AG09319 (cell line): ENCODE measurements around the gene FAM228A.

ENCODE experiments used
- DNase-seq: peaks from one replicate; pipeline ENCODE4 v3.0.0-alpha.2; 2010; ENCODE audit warnings: low read depth; ENCODE audit errors: extremely low read depth
- TF ChIP-seq, protein P1 (sequence below): IDR thresholded peaks from 2 replicates; pipeline ENCODE4 v1.5.1; 2011; ENCODE audit warnings: low read depth, mild to moderate bottlenecking, inconsistent platforms, low read length, moderate library complexity

The FAM228A gene

GRCh38 chr2:24239553-24239952 is 64.7 kb downstream of the FAM228A start:
- DNase-seq, result no peak

More at GRCh38 chr2:24239553-24239952, 64.7 kb downstream of the FAM228A start:
- TF ChIP-seq, protein P1, sequence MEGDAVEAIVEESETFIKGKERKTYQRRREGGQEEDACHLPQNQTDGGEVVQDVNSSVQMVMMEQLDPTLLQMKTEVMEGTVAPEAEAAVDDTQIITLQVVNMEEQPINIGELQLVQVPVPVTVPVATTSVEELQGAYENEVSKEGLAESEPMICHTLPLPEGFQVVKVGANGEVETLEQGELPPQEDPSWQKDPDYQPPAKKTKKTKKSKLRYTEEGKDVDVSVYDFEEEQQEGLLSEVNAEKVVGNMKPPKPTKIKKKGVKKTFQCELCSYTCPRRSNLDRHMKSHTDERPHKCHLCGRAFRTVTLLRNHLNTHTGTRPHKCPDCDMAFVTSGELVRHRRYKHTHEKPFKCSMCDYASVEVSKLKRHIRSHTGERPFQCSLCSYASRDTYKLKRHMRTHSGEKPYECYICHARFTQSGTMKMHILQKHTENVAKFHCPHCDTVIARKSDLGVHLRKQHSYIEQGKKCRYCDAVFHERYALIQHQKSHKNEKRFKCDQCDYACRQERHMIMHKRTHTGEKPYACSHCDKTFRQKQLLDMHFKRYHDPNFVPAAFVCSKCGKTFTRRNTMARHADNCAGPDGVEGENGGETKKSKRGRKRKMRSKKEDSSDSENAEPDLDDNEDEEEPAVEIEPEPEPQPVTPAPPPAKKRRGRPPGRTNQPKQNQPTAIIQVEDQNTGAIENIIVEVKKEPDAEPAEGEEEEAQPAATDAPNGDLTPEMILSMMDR, result no peak
